GM21367 (cell line): ENCODE results near the gene PARD6B.
"Not testable (repeated sequence)": the region's sequence is repeated elsewhere in the genome, so short reads cannot be mapped to it uniquely, and the experiment has no call there.

Experiments used
- ATAC-seq: cut with Tn5 transposase; IDR thresholded peaks from one replicate; pipeline ENCODE4 v1.9.1; 2021; ENCODE audit not compliant: unreplicated experiment

Gene PARD6B

GRCh38 chr20:50701041-50701963 lies 30.1 kb upstream of the PARD6B start:
- ATAC-seq, result no peak

DNA sequence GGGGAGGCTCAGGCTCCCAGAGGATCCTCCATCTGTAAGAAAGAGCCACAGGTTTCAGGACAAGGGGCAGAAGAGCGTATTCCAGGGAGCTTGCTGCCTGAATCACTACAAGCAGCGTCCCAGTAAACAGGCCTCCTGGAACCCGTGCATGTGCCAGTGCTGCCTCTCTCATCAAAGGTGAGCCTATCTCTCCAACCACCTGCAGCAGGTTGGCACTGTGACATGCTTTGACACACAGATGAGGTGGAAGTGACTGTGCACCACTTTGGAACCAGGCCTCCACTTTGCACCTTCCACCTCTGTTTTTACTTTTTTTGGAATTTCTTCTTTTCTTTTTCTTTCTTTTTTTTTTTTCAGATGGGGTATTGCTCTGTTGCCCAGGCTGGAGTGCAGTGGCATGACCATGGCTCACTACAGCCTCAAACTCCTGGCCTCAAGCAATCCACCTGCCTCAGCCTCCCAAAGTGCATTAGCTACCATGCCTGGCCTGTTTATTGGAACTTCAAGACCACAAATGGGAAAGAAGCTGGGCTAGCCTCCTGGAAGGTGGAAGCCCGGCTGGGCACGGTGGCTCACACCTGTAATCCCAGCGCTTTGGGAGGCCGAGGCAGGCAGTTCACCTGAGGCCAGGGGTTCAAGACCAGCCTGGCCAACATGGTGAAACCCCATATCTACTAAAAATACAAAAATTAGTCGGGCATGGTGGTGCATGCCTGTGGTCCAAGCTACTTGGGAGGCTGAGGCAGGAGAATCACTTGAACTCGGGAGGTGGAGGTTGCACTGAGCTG lies 27.5 kb upstream of the PARD6B start:
- ATAC-seq, result not testable (repeated sequence)

GRCh38 chr20:50704514-50704913 lies 26.9 kb upstream of the PARD6B start:
- ATAC-seq, result no peak

DNA sequence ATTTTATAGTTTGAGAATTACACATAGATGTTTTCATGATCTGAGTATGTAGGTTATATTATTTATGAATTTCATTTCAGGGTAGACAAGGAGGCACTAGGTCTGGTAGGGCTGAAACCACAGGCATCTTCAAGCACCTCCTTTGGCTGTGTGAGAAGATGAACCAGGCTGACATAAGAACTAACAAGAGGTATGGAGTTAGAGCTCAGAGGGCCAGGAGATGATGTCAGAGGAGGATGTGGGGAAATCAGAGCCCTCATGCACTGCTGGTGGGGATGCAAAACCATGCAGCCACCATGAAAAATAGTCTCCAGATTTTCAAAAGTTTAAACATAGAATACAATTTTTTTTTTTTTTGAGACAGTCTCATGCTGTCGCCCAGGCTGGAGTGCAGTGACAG lies 26.4 kb upstream of the PARD6B start:
- ATAC-seq, result no peak

DNA sequence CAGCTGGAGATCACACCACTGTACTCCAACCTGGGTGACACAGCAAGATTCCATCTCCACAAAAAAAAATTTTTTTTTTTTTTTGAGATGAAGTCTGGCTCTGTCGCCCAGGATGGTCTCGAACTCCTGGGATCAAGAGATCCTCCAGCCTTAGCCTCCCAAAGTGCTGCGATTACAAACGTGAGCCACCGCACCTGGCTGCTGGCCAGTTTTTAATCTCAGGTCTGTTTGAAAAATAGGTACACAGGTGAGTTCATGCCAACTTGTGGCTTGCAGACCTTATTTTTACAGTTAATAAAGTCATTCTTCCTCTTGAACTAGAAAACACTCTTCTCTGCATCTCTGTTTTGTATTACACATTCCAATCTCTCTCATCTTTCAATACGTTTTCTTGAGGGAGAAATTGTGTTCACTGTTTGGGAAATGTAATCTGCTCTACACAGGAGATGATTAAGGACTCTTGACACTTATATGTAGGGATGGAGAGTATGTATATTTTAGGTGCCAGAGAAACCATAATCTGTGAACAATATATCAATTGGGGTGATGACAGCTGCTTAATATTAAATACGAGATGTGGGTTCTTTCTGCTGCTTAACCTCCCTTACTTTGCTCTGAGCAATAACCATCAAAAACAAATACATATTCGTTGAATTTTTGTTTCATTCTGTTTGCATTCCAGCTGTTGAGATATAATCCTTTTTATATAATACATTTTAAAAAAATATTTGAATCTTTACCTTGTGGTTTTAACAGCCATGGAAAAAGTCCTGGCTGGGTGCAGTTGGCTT lies 22.3 kb upstream of the PARD6B start:
- no peak for ATAC-seq

DNA sequence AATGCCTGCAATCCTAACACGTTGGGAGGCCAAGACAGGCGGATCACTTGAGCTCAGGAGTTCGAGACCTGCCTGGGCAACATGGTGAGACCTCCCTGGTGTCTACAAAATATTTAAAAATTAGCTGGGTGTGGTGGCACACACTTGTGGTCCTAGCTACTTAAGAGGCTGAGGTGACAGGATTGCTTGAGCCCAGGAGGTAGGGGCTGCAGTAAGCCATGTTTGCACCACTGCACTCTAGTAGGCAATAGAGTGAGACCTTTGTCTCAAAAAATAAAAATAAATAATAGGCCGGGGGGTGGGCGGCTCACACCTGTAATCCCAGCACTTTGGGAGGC lies 21.8 kb upstream of the PARD6B start:
- ATAC-seq, result no peak

DNA sequence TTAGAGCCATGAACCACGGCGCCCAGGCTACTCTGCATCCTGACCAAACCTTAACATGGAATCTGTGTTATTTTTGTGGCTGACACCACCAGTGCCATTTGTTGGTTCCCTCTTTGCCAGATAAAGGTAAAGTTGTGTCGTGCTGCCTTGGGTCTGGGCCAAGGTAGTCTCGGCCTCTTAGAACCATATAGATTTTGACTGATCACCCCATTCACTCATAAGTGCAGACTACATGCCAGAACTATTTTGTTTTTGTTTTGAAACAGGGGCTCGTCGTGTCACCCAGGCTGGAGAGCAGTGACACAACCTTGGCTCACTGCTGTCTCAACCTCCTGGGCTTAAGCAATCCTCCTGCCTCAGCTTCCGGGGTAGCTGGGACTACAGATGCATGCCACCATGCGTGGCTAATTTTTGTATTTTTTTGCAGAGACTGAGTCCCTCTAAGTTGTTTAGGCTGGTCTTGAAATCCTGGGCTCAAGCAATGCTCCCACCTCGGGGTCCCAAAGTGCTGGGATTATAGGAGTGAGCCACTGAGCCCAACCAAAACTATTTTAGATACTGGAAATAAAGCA lies 20.8 kb upstream of the PARD6B start:
- ATAC-seq, result no peak

GRCh38 chr20:50711113-50711825 lies 20.1 kb upstream of the PARD6B start:
- no peak for ATAC-seq

DNA sequence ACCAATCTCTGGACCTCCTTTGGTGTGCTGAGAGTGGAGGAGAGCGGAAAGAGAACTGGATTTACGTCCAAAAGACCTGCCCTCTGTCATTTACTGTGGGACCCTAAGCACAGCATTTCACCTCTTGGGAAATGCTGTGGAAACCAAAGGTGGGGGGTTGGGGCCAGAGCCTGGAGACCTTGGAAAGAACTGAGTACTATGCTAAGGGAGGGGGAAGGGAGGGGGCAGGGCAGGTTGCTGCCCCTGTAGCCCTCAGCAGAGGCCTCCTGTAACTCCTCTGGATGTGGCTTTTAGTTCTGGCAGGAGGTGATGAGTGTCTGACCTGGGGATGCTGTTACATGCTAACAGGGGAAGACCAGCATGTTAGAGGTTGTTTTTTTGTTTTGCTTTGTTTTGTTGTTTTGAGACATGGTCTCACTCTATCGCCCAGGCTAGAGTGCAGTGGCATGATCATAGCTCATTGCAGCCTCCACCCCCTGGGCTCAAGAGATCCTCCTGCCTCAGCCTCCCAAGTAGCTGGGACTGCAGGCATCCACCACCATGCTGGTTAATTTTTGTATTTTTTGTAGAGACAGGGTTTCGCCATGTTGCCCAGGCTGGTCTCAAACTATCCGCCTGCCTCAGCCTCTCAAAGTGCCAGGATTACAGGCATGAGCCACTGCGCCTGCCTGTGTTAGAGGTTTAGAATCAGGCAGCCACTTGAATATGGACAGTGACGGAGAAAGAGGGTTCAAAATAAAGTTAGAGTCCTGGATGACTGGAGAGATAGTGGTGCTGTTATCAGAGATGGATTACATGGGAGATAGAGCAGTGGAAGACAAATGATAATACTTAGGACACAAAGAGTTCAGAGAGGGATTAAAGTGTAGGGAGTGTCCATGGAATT lies 18.4 kb upstream of the PARD6B start:
- ATAC-seq, result no peak

DNA sequence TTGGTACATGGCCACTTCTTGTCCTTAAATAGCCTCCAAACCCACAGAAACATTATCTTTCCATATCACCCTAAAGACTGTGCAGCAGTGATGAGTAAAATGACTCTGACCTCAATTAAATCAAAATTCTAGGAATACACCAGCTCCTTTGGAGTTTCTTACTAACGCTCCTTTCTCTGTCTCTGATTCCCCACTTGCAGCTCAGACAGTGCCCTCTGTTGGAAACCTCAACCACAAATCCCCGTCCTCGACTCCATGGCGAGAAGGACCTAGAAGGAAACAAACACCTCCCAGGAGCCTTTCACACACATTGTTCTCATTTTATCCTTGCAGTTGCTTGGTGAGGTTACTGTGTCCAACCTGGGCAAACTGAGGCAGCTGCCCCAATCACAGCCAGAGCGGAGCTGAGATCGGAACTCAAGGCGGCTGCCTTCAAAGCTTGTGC lies 17.7 kb upstream of the PARD6B start:
- no peak for ATAC-seq

- not testable (repeated sequence) for ATAC-seq
Measured at GRCh38 chr20:50714426-50714825, 17.0 kb upstream of the PARD6B start.

GRCh38 chr20:50715694-50716093 lies 15.7 kb upstream of the PARD6B start:
- no peak for ATAC-seq

- no peak for ATAC-seq
Measured at GRCh38 chr20:50716518-50716917, 14.9 kb upstream of the PARD6B start.

GRCh38 chr20:50717312-50717711 lies 14.1 kb upstream of the PARD6B start:
- no peak for ATAC-seq

- no peak for ATAC-seq
Measured at GRCh38 chr20:50717974-50718761, 13.2 kb upstream of the PARD6B start.

DNA sequence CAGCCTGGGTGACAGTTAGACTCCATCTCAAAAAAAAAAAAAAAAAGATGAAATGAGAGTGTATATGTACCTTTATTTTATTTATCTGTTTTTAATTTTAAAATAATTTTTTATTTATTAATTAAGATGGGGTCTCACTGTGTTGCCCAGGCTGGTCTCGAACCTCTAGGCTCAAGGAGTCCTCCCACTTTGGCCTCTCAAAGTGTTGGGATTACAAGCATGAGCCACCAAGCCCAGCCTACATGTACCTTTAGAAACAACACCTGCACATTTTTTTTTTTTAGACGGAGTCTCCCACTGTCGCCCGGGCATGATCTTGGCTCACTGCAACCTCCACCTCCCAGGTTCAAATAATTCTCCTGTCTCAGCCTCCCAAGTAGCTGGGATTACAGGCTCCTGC lies 12.1 kb upstream of the PARD6B start:
- no peak for ATAC-seq

DNA sequence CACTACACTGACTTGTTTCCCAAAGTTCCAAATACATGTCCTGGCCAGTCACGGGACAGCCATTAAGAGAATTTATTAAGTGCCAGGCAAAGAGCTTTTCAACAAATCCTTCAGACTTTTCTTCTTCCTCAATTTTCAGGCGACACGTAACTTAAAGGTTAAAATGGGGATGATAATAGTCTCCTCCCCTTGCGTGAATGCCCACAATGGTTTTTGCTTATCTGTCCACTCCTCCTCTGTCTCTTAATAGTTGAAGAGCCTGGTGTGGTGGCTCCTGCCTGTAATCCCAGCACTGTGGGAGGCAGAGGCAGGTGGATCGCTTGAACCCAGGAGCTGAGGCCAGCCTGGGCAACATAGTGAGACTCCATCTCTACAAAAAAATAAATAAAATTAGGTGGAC lies 11.4 kb upstream of the PARD6B start:
- no peak for ATAC-seq

- ATAC-seq, result no peak
Measured at GRCh38 chr20:50720582-50720981, 10.8 kb upstream of the PARD6B start.

- no peak for ATAC-seq
Measured at GRCh38 chr20:50721881-50722281, 9.5 kb upstream of the PARD6B start.
